Muscle of arm (tissue), 12 donors: Measurements from ENCODE around the gene VWA5A. TPM values are rescaled to one million over a fixed set of nuclear protein-coding genes. Genes with fewer than 3 reads are reported as not detected.
"Not testable (repeated sequence)": the region's sequence is repeated elsewhere in the genome, so short reads cannot be mapped to it uniquely, and the experiment has no call there.

Experiments
- DNase-seq: peaks from one replicate; pipeline ENCODE4 v3.0.0-alpha.2; 2013
- polyA plus RNA-seq, 12 donors: library from polyadenylated mRNA; unstranded; fragments of 120-200 nt; gene quantifications; one replicate each; pipeline ENCODE4 v1.2.1, GENCODE V29; 2013; ENCODE audit not compliant: insufficient read length in 12 of 12

Gene VWA5A
- polyA plus RNA-seq, 12 donors: 52.6 to 171 (median 113) TPM; not detected in 1

DNA sequence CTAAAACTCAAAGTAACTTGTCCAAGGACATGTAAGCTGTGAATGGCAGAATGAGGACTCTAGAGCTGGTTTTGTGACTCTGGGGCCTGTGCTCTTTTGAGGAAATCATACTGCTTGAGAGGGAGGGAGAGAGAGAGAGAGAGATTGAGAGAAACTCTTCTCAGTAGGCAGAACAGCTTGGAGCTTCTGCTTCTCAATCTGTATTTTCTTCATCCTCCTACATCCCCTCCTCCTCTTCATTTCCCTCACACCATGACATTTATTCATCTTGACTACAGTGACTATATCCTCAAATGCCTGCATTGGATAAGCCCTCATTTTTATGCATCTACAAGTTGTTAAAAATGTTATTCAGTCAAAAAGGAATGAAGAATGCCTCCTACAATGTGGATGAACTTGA lies 44.2 kb downstream of the VWA5A start:
- no peak for DNase-seq

- DNase-seq: no peak
Observed at GRCh38 chr11:124160986-124161385, 45.7 kb downstream of the VWA5A start.

DNA sequence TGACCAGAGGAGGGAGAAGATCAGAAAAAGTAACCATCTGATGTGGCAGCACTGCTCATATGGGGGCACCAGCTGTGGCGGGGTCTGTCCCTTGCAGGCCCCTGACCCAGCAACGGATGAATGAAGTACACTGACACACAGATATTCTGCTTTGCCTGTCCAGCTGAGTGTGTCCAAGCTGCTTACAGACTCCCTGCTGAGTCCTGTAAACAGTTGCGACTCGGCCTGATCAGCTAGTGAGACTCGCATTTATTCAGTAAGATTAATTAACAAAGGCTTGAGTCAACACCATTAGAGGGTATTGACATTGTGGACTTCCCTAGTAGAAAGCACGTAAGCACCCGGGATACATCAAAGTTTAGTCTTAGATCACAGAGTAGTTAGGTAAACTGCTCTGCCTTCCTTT lies 52.6 kb downstream of the VWA5A start:
- DNase-seq: no peak

DNA sequence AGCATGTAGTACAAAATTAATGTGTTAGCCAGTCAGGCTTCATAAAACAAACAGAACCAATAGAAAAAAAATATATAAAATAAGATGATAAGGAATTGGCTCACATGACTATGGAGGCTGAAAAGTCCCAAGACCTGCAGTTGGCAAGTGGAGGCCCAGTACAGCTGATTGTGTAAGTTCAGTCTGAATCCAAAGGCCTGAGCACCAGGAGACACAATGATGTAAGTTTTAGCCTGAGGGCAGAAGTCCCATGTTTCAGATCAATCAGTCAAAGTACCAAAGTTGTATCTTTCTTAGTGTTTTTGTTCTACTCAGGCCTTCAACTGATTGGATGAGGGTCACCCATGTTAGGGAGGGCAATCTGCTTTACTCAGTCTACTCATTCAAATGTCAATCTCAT lies 53.5 kb downstream of the VWA5A start:
- DNase-seq: no peak

DNA sequence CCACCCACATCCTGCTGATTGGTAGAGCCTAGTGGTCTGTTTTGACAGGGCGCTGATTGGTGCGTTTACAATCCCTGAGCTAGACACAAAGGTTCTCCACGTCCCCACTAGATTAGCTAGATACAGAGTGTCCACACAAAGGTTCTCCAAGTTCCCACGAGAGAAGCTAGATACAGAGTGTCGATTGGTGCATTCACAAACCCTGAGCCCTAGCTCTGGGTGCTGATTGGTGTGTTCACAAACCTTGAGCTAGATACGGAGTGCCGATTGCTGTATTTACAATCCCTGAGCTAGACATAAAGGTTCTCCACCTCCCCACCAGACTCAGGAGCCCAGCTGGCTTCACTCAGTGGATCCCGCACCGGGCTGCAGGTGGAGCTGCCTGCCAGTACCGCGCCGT lies 55.1 kb downstream of the VWA5A start:
- DNase-seq: not testable (repeated sequence)

DNA sequence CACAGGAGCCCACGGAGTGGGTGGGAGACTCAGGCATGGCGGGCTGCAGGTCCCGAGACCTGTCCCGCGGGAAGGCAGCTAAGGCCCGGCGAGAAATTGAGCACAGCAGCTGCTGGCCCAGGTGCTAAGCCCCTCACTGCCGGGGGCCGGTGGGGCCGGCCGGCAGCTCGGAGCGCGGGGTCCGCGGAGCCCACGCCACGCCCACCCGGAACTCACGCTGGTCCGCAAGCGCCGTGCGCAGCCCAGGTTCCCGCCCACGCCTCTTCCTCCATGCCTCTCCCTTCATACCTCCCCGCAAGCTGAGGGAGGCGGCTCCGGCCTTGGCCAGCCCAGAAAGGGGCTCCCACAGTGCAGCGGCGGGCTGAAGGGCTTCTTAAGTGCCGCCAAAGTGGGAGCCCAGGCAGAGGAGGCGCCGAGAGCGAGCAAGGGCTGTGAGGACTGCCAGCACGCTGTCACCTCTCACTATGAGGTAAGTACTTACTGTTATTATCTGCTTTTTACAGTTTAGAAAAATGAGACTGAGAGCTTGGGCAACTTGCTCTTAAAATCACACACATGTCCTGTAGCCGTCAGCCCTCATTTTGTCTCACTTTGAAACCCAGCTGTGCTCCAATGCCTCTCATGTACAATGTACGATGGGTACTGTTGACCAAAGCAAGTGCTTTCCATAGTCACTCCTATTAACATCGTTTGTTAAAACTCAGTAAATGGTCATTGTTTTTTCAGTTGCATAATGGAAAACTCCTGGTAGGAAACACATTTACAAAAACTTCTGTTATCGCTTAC lies 55.7 kb downstream of the VWA5A start:
- DNase-seq: no peak

GRCh38 chr11:124172101-124172500 lies 56.9 kb downstream of the VWA5A start:
- no peak for DNase-seq

GRCh38 chr11:124172599-124172998 lies 57.3 kb downstream of the VWA5A start:
- DNase-seq: no peak

GRCh38 chr11:124174001-124174583 lies 58.8 kb downstream of the VWA5A start:
- no peak for DNase-seq

DNA sequence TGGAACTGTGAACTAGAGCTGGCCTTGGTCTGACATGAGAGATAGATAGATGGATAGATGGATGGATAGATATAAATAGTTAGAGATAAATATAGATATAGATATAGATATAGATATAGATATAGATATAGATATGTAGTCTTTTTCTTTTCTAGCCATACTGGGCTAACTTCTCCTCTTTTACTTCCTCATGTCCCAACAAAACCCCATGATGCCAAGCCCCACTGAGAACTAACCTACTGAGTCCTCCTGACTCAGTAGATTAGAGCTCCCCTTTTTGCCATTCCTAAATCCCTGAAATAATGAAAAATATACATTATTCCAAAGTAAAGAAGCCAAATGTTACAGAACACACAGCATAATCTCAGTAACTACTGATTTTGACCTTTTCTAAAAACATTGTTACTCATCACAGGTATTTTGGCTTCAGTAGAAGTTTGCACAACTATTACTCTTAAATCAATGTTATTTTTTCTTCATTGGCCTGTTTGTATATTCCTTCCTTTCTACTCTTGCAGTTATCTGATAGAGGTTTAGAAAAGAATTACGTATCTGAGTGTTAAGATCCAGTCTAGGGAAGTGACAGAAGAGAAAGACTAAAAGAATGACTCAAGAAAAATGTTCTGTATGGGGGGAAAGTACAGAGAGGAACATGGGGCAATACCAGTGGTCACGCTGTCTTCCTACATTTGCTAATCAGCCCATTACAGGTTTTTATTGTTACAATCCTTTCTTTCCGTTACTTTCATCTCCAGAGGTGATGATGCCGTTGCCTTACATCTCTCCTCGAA lies 61.9 kb downstream of the VWA5A start:
- no peak for DNase-seq

DNA sequence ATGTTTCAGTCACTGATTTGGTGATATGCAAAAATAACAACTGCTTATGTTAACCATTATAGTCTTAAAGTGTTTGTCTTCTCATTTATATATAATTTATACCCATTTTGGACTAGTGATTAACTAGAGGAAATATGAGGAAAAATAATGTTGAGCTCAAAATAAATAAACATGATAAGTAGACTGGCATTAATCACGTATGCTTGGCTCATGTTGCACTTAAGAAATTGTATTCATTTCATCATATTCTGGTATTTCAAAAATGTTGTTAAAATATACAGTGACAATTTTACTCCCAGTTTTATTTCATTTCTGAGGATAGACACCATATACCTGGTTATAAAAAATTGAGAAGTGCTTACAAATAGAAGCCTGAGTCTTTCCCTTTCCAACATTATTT lies 64.1 kb downstream of the VWA5A start:
- DNase-seq: no peak

DNA sequence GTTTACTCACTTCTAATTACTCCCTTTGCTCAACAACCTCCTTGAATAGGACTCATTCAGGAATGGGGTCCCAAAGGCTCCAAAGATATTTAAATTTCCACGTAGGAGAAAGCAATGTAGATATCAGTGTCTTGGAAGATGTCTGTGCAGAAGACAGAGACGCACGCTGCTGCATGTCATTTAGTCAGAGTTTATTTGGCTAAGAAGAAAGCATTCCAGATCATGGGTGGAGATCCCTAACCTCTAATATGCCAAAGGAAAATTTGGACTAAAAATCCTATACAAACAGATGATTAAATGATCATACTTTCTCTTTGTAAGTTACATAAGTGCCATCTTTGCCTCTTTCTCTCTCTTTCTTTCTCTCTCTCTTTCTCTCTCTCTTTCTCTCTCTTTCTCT lies 67.8 kb downstream of the VWA5A start, which contains the start of gene OR10D3:
Gene OR10D3 (plus strand): TSS at position 278 of the 400 bp plus-strand sequence. CDS start 1,925 bp downstream, outside the sequence.
- no peak for DNase-seq

DNA sequence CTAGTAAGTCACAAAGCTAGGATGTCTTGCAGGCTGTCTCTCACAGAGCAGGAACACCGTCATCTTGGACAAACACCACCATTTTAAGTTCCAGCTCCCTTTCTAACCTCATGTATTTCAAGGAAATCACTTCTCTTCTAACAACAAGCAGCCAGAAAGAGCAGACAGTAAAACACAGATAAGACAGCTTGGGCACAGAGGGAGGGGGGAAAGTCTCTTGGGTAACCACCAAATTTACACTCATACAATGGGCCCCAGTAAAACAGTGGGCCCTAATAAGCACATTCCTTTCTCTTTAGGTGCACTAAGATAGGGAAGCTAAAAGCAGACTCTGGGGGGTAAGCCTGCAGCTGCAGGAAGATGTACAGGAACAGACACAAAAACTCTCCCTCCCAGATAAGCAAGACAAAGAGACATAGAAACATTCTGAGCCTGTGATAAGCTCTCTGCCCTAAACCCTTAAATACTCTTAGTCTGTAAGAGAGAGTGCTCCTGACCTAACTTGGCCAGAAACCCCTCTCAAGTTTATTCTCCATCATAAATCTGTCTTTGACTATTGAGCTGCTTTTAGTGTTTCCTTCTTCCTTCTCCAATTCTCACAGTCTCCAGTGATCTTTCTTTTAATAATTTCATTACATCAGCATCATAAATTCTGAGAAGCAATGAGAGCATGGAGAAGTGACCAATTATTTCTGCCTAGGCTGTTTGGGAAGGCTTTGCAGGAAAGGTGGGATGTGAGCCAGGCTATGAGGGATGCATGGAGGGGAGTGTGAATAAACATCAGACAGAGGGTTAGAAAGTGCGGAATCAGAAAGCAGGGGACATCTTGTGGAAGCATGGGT lies 75.3 kb downstream of the VWA5A start:
- DNase-seq: peak; percentile 31

DNA sequence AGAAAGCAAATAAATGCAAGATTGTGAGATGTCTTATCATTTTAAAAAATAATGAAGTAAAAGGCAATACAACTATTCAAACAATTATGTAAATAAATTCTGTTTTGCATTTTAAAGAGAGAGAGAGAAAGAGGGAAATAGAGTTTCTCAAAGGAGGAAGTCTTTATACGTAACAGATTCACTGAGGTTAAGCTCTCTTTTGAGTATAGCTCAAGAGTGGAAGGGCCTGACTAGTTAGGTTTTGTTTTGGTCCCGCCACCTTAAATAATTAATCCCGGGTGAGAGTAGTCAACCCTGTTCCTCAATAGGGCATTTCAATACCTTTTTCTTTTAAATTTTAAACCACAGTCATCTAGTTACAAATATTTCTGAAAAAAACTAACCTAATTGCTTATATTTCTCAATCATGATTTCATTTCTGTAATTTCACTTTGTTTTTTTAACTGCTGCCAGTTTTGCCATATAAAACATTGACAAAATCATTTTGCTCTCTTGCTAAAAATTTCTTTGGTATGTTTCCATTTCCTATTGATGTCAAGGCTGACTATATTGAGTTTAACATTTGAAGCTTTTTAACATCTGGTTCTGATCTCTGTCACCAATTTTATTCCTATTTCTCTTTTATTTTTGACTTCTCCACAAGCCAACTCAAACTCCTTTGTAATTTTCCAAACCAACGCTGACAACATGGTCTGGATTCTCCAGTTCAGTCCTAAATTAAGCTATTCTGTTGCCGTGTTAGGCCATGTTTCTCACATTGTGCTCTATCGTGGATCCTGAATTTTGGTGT lies 78.2 kb downstream of the VWA5A start:
- DNase-seq: no peak

DNA sequence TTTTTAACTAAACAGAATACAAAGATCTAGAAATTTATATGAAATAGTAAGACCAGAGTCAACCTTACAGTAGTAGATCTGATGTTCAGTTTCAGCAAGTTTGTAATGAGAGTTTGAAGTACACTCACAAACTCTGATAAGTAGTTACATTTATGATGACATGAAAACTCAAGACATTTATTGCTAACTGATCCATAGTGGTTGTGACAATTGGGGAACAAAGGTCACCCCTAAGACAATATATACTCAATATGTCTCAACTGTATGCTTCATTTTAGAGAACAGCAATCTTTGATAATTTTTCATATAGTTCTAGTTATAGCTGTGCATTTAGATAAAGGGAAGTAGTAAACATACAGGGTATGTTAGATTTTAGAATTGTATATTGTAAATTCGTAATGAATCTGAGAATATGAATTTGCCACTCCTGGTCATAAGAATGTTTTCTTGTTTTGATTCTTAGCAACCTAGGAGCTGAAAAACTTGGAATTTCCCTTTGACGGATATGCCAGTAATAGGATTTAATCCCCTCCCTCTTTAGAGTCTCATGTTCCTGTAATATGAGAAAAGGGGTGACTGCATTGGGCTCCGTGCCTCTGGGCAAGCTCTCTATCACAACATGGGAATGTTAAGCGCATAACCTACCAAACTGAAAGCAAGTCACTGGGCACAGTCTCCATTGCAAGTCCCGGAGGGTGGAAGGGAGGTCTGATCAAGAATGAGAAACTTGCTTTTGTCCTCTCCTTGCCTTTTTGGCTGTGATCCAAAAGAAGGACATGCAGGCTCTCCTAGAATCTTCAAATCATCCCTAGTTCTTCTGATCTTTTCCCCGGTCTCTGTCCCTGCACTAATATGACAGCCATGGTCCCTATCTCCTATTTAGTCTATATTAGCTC lies 79.3 kb downstream of the VWA5A start:
- DNase-seq: peak; percentile 46

DNA sequence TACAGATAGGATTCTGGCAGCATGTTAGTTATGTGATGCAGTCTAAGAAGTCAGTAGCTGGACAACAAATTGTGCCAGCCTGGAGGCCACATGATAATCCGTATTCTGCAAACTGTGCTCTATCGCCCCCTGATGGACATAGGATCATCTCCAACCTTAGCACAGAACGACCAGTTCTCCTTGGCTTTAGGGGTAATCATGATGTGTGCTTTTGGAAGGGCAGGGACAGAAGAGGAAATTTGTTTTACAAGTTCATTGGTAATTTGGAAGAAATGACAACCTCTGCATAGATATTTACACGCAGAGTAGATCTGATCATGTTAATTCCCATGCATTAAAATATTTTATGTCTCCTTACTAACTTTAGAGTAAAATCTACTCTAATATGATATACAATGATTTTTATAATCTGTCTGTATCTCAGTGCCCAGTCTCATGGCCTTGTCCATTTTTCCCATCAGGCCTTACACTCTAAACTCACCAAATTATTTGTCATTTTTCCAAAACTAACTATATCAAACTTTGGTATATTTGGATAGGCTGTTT lies 80.0 kb downstream of the VWA5A start:
- peak; percentile 35 for DNase-seq
